IMR-90 (cell line): ENCODE results near the gene CST11. TPM values are rescaled to one million over a fixed set of nuclear protein-coding genes. Genes with fewer than 3 reads are reported as not detected.

Source experiments
- ATAC-seq: fragments of 200-7000 bp; cut with Tn5 transposase; 2 replicates; pipeline ENCODE4 v1.9.1; 2020; ENCODE audit warnings: low read depth, mild to moderate bottlenecking, moderate library complexity
- BruUV-seq: library from RNA; stranded (reverse); fragments of 400-500 nt; replicated peaks from 2 replicates; lab custom pipeline; 2021; lab: Mats Ljungman, UMichigan
- CTCF ChIA-PET: fragments of 300-600 bp; formaldehyde crosslinking; extraction: SDS; loops from one replicate; lab custom pipeline; 2021; ENCODE audit warnings: antibody characterized with exemption; lab: Yijun Ruan, JAX
- POLR2A ChIA-PET: fragments of 300-600 bp; sonication (Branson Sonifier 250); formaldehyde crosslinking; loops from one replicate; lab custom pipeline; 2022; ENCODE audit warnings: antibody characterized with exemption; ENCODE audit not compliant: unreplicated experiment; lab: Charles Lee
- DNase-seq: peaks from one replicate; pipeline ENCODE4 v3.0.0; 2013
- H2AFZ ChIP-seq: replicated peaks from 2 replicates; pipeline ENCODE3; 2013; ENCODE audit warnings: low read length, mild to moderate bottlenecking; ENCODE audit not compliant: poor library complexity
- H2AK5ac ChIP-seq: 2 replicates; pipeline ENCODE4 v1.6.1; 2013; ENCODE audit warnings: low read depth, low read length, inconsistent platforms
- H2AK9ac ChIP-seq: replicated peaks from 2 replicates; pipeline ENCODE3; 2013; ENCODE audit warnings: mild to moderate bottlenecking, low read depth, low read length, moderate library complexity; ENCODE audit not compliant: poor library complexity
- H2BK120ac ChIP-seq: 2 replicates; pipeline ENCODE4 v1.6.1; 2013; ENCODE audit warnings: low read depth, low read length, inconsistent platforms
- H2BK15ac ChIP-seq: 3 replicates; pipeline ENCODE4 v1.6.1; 2013; ENCODE audit warnings: low read depth, low read length, inconsistent platforms
- H2BK20ac ChIP-seq: 2 replicates; pipeline ENCODE4 v1.6.1; 2013; ENCODE audit warnings: low read depth, mild to moderate bottlenecking, inconsistent platforms, low read length, moderate library complexity
- H2BK5ac ChIP-seq: 2 replicates; pipeline ENCODE4 v1.6.1; 2013; ENCODE audit warnings: mild to moderate bottlenecking, low read depth, low read length, inconsistent platforms; ENCODE audit not compliant: poor library complexity, severe bottlenecking
- H3K14ac ChIP-seq: replicated peaks from 2 replicates; pipeline ENCODE4 v1.6.1; 2013; ENCODE audit warnings: low read depth, low read length, inconsistent platforms
- H3K18ac ChIP-seq: 2 replicates; pipeline ENCODE4 v1.6.1; 2013; ENCODE audit warnings: low read depth, low read length, control low read depth
- H3K23ac ChIP-seq: 2 replicates; pipeline ENCODE4 v1.6.1; 2013; ENCODE audit warnings: low read depth, low read length, inconsistent platforms
- H3K27ac ChIP-seq: 2 replicates; pipeline ENCODE4 v1.5.1; 2013; ENCODE audit warnings: mild to moderate bottlenecking, control low read depth, low read length; ENCODE audit not compliant: insufficient read depth
- H3K27me3 ChIP-seq: 2 replicates; pipeline ENCODE4 v1.6.1; 2013; ENCODE audit warnings: low read length; ENCODE audit not compliant: control insufficient read depth, insufficient read depth
- H3K36me3 ChIP-seq: 2 replicates; pipeline ENCODE4 v1.6.1; 2013; ENCODE audit warnings: low read length, mixed read lengths; ENCODE audit not compliant: control insufficient read depth, insufficient read depth
- H3K4ac ChIP-seq: 2 replicates; pipeline ENCODE4 v1.6.1; 2013; ENCODE audit warnings: low read depth, low read length, inconsistent platforms
- H3K4me1 ChIP-seq: 2 replicates; pipeline ENCODE4 v1.6.1; 2013; ENCODE audit warnings: low read length, mixed read lengths; ENCODE audit not compliant: control insufficient read depth, insufficient read depth
- H3K4me2 ChIP-seq: 2 replicates; pipeline ENCODE4 v1.6.1; 2013; ENCODE audit warnings: low read depth, mild to moderate bottlenecking, control low read depth, low read length, moderate library complexity
- H3K4me3 ChIP-seq: 2 replicates; pipeline ENCODE4 v1.5.1; 2013; ENCODE audit warnings: low read depth, mild to moderate bottlenecking, control low read depth, low read length, moderate library complexity; ENCODE audit not compliant: insufficient read depth
- H3K56ac ChIP-seq: 2 replicates; pipeline ENCODE4 v1.6.1; 2013; ENCODE audit warnings: low read length, inconsistent platforms; ENCODE audit not compliant: insufficient read depth; ENCODE audit errors: extremely low read depth
- H3K79me1 ChIP-seq, 2 experiments: 2 replicates each; pipeline ENCODE4 v1.6.1; 2013; ENCODE audit warnings: low read length in 2 of 2, inconsistent platforms in 1 of 2, low read depth in 1 of 2
- H3K9ac ChIP-seq: 2 replicates; pipeline ENCODE4 v1.6.1; 2013; ENCODE audit warnings: low read depth, low read length, control low read depth
- H3K9me1 ChIP-seq: 2 replicates; pipeline ENCODE4 v1.6.1; 2013; ENCODE audit warnings: low read length, inconsistent platforms; ENCODE audit not compliant: insufficient read depth
- H3K9me3 ChIP-seq: 2 replicates; pipeline ENCODE4 v1.6.1; 2013; ENCODE audit warnings: low read length; ENCODE audit not compliant: control insufficient read depth, insufficient read depth
- H4K20me1 ChIP-seq: 2 replicates; pipeline ENCODE4 v1.6.1; 2013; ENCODE audit warnings: low read length, inconsistent platforms; ENCODE audit not compliant: insufficient read depth
- H4K5ac ChIP-seq: 2 replicates; pipeline ENCODE4 v1.6.1; 2013; ENCODE audit warnings: mild to moderate bottlenecking, low read depth, low read length, control low read depth
- H4K8ac ChIP-seq, 2 experiments: 2 replicates each; pipeline ENCODE4 v1.6.1; 2013; ENCODE audit warnings: low read depth in 2 of 2, low read length in 2 of 2, control low read depth in 1 of 2, inconsistent platforms in 1 of 2
- H4K91ac ChIP-seq: 2 replicates; pipeline ENCODE4 v1.6.1; 2013; ENCODE audit warnings: low read depth, low read length, inconsistent platforms; ENCODE audit not compliant: insufficient read depth
- BHLHE40 ChIP-seq: fragments of 150-350 bp; IDR thresholded peaks from 2 replicates; pipeline ENCODE4 v1.6.1; 2016; ENCODE audit warnings: mild to moderate bottlenecking, low read depth, low read length
- CEBPB ChIP-seq: IDR thresholded peaks from 2 replicates; pipeline ENCODE4 v1.6.1; 2012; ENCODE audit warnings: low read depth, low read length, improper control_type of control experiment
- MAFK ChIP-seq: IDR thresholded peaks from 2 replicates; pipeline ENCODE4 v1.6.1; 2012; ENCODE audit warnings: low read depth, low read length, improper control_type of control experiment
- MXI1 ChIP-seq: IDR thresholded peaks from 2 replicates; pipeline ENCODE4 v1.6.1; 2012; ENCODE audit warnings: low read depth, mild to moderate bottlenecking, low read length, moderate library complexity, borderline replicate concordance
- SMC3 ChIP-seq: fragments of 150-350 bp; IDR thresholded peaks from 2 replicates; pipeline ENCODE4 v1.6.1; 2016; ENCODE audit warnings: low read depth, mild to moderate bottlenecking, antibody characterized with exemption, low read length, moderate library complexity
- WGBS, 2 experiments: methylation state at CpG; one replicate each; pipeline versions ENCODE4 v1.1.5 to v1.1.7; 2013; ENCODE audit warnings: missing lambda C conversion rate in 2 of 2; ENCODE audit not compliant: insufficient read length in 1 of 2; ENCODE audit errors: extremely low coverage in 2 of 2; 5-methylcytosine and 5-hydroxymethylcytosine counted together
- dilution Hi-C: fragments of 300-500 bp; cut with HindIII; formaldehyde crosslinking; loops from one replicate; pipeline ENCODE4 v1.14.3; 2018; ENCODE audit warnings: low sequenced_read_pairs; ENCODE audit not compliant: unreplicated experiment
- in situ Hi-C: fragments of 300-500 bp; cut with MboI; formaldehyde crosslinking; loops from 3 replicates; pipeline ENCODE4 v1.14.3; 2019; ENCODE audit warnings: low sequenced_read_pairs, inconsistent platforms, mixed read lengths
- intact Hi-C: fragments of 100-400 bp; cut with micrococcal nuclease; formaldehyde crosslinking; loops from 2 replicates; pipeline ENCODE4 v1.10.0; 2022
- polyA plus RNA-seq, 3 experiments: library from polyadenylated mRNA; depleted of rRNA; stranded (reverse); fragments of >200 nt; gene quantifications; 2 replicates each; pipeline ENCODE4 v1.2.3, GENCODE V29; 2012; ENCODE audit warnings: low replicate concordance in 1 of 3
- total RNA-seq: library from RNA; depleted of rRNA; stranded (reverse); fragments of >200 nt; gene quantifications from 2 replicates; pipeline ENCODE4 v1.2.3, GENCODE V29; 2012
- TF ChIP-seq, protein P1 (sequence below): fragments of 150-350 bp; IDR thresholded peaks from 2 replicates; pipeline ENCODE4 v1.6.1; 2016; ENCODE audit warnings: low read depth, mild to moderate bottlenecking, low read length, moderate library complexity, borderline replicate concordance
- TF ChIP-seq, protein P2 (sequence below): fragments of 150-350 bp; IDR thresholded peaks from 2 replicates; pipeline ENCODE4 v1.6.1; 2017; ENCODE audit warnings: mild to moderate bottlenecking, antibody characterized with exemption, low read length, low read depth

Gene CST11
- total and polyA plus RNA-seq, 2 of the 4 experiments (the other 2 are of a cell fraction), result not detected

DNA sequence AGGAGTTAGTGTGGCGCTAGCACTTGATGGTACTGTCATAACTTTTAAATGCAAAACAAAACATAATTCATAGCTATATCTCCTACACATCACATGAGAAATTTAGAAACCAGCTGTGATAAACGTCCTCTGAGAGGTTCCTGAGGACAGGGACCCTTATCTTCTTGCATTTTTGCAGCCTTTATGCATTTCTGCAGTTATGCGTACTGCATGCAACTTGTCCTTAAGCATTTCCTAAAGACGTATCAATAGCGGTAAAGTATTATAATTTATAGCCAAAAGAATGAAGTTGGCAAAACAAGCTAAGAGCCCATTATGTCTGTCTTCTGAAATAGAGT is 33.0 kb downstream of the CST11 start:
- H2AK9ac ChIP-seq, result no peak overlapping the region
- in situ Hi-C loops (no loop called here), intact Hi-C loops (no loop called here), dilution Hi-C loops (no loop called here)
- H3K9me3 ChIP-seq, result no peaks in the 10 kb centered on the region
- peak overlapping the region; percentile 67 for H3K4me3 ChIP-seq
- no peak for TF ChIP-seq MXI1
- TF ChIP-seq CEBPB, result no peak
- TF ChIP-seq SMC3, result no peak
- TF ChIP-seq MAFK, result no peak
- TF ChIP-seq, protein P1, sequence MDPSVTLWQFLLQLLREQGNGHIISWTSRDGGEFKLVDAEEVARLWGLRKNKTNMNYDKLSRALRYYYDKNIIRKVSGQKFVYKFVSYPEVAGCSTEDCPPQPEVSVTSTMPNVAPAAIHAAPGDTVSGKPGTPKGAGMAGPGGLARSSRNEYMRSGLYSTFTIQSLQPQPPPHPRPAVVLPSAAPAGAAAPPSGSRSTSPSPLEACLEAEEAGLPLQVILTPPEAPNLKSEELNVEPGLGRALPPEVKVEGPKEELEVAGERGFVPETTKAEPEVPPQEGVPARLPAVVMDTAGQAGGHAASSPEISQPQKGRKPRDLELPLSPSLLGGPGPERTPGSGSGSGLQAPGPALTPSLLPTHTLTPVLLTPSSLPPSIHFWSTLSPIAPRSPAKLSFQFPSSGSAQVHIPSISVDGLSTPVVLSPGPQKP, result no peak
- no peak for TF ChIP-seq BHLHE40
- TF ChIP-seq, protein P2, sequence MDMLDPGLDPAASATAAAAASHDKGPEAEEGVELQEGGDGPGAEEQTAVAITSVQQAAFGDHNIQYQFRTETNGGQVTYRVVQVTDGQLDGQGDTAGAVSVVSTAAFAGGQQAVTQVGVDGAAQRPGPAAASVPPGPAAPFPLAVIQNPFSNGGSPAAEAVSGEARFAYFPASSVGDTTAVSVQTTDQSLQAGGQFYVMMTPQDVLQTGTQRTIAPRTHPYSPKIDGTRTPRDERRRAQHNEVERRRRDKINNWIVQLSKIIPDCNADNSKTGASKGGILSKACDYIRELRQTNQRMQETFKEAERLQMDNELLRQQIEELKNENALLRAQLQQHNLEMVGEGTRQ, result no peak
- POLR2A ChIA-PET, result no interaction called here
- no peak overlapping the region for H2BK20ac ChIP-seq
- no peak overlapping the region for H2BK120ac ChIP-seq
- no peak overlapping the region; a peak in 1 of 4 replicates for H4K8ac ChIP-seq
- peak overlapping the region; percentile 78 for H3K4me2 ChIP-seq
- 0 out of 2 replicates have a peak overlapping the region, but pooled peaks have one; percentile 48 for H3K4ac ChIP-seq
- peaks cover 12% of the 10 kb centered on the region; the same call in 1 of the 2 replicates for H4K20me1 ChIP-seq
- BruUV-seq, result no TSS peak
- H3K23ac ChIP-seq, result peak overlapping the region; percentile 88
- H3K9me1 ChIP-seq, result peaks cover 3% of the 10 kb centered on the region
- H4K5ac ChIP-seq, result no peak overlapping the region; the same call in 1 of the 2 replicates
- peak overlapping the region; percentile 52 for H2BK5ac ChIP-seq
- peak overlapping the region; percentile 51; the same call in 1 of the 2 replicates for H3K18ac ChIP-seq
- peaks cover 1% of the 10 kb centered on the region; the same call in 1 of the 2 replicates for H3K4me1 ChIP-seq
- no peak overlapping the region for H2BK15ac ChIP-seq
- H4K91ac ChIP-seq, result no peak overlapping the region
- no peak overlapping the region for H2AK5ac ChIP-seq
- WGBS, 2 experiments, result 0% methylated on average over 1 of the region's 5 CpGs; no CpG with 5 or more reads in 1 of the 2 experiments
- DNase-seq (no peak), ATAC-seq (no peak)
- CTCF ChIA-PET, result interaction anchor here (0.5 to 1.5 kb wide), 3 partner anchors 22 to 209 kb away, joined by 3 to 6 read pairs (median 4); partner anchors contain the start of gene NXT1
- H3K79me1 ChIP-seq, result peaks cover 3 to 24% of the 10 kb centered on the region in 2 experiments; a peak in 3 of 4 replicates
- no peaks in the 10 kb centered on the region for H3K36me3 ChIP-seq
- no peak overlapping the region for H3K27ac ChIP-seq
- H3K27me3 ChIP-seq, result no peaks in the 10 kb centered on the region
- no peak overlapping the region for H2AFZ ChIP-seq
- H3K56ac ChIP-seq, result 0 out of 2 replicates have a peak overlapping the region, but pooled peaks have one; percentile 29
- H3K14ac ChIP-seq, result 0 out of 2 replicates have a peak overlapping the region, but pooled peaks have one; percentile 54
- peak overlapping the region; percentile 69; the same call in 1 of the 2 replicates for H3K9ac ChIP-seq
